GM12873 (cell line): ENCODE results near the gene LYST.

ENCODE experiments used
- TF ChIP-seq, protein P1 (sequence below): IDR thresholded peaks from 2 replicates; pipeline ENCODE4 v1.5.1; 2012; ENCODE audit warnings: low read depth, mild to moderate bottlenecking, moderate library complexity, low read length, control low read depth; ENCODE audit not compliant: insufficient read depth; ENCODE audit errors: missing control alignments

LYST gene

GRCh38 chr1:235841938-235842545 is 24.7 kb downstream of the LYST start:
- TF ChIP-seq, protein P1, sequence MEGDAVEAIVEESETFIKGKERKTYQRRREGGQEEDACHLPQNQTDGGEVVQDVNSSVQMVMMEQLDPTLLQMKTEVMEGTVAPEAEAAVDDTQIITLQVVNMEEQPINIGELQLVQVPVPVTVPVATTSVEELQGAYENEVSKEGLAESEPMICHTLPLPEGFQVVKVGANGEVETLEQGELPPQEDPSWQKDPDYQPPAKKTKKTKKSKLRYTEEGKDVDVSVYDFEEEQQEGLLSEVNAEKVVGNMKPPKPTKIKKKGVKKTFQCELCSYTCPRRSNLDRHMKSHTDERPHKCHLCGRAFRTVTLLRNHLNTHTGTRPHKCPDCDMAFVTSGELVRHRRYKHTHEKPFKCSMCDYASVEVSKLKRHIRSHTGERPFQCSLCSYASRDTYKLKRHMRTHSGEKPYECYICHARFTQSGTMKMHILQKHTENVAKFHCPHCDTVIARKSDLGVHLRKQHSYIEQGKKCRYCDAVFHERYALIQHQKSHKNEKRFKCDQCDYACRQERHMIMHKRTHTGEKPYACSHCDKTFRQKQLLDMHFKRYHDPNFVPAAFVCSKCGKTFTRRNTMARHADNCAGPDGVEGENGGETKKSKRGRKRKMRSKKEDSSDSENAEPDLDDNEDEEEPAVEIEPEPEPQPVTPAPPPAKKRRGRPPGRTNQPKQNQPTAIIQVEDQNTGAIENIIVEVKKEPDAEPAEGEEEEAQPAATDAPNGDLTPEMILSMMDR, result no peak

DNA sequence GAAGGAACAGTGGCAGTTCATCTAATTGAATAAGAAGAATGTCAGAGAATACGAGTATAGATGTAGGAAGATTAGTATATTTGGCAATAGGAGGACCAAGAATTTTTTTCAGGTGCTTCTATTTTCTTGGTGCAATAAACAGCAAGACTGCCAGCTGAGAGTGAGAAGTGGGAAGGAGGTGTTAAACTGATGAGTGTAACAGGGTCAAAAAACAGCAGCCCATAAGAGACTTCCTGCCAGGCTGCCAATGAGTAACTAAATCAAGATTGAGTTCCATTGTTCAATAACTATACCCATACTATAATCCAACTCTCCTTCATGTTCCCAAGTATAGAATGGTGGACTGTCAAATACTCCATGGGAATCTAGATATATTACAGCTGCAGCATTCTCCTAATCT is 28.7 kb downstream of the LYST start:
- TF ChIP-seq, protein P1, result no peak

DNA sequence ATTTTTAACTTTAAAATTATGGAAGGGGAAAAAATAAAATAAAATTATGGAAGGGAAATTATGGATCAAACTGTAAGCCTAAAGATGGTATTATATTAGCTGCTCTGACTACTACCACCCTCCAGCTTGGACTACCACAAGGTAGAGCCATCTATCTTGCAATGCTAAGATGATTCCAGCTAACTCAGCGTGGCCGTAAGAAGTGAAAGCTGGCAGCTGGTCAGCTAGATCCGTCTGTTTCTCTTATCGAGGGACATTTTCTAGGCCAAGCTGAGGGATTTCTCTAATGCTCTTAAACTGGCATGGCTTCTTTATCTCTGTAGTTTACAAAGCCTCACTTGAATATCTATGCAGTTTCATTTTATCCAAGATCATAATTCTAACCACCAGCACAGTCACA is 31.5 kb downstream of the LYST start:
- TF ChIP-seq, protein P1, result no peak

GRCh38 chr1:235834620-235835019 is 32.1 kb downstream of the LYST start:
- TF ChIP-seq, protein P1, result no peak

- TF ChIP-seq, protein P1, result no peak
Measured at GRCh38 chr1:235832011-235832410, 34.7 kb downstream of the LYST start.

GRCh38 chr1:235831148-235831547 is 35.6 kb downstream of the LYST start:
- TF ChIP-seq, protein P1, result no peak

DNA sequence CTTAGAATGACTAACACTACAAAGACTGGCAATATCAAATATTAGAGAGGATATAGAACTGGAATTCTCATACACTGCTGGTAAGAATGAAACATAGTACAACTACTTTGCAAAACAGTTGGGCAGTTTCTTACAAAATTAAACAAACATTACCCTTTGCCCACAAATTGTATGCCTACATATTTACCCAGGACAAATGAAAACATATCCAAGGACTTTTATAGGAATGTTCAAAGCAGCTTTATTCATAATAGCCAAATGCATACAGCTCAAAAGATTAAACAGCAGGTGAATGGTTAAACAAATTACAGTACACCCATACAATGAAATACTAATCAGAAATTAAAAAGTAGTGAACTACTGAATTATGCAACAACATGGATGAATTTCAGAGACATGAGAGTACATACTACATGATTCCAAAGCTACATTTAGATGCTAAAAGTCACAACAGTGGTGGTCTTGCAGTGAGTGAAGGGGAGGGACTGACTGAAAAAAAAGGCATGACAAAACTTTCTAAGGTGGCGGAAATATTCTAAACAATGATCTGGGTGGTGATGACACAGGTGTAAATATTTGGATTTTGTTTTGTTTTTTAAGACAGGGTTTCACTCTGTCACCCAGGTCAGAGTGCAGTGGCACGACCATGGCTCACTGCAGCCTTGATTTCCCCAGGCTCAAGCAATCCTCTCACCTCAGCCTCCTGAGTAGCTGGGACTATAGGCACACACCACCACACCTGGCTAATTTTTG is 40.4 kb downstream of the LYST start:
- TF ChIP-seq, protein P1, result no peak
